HG02884 (cell line): ENCODE measurements around the gene OXNAD1.

ENCODE experiments used
- ATAC-seq: cut with Tn5 transposase; IDR thresholded peaks from one replicate; pipeline ENCODE4 v1.9.1; 2021; ENCODE audit warnings: mild to moderate bottlenecking, moderate library complexity; ENCODE audit not compliant: unreplicated experiment

The OXNAD1 gene

GRCh38 chr3:16352428-16352827 is 87.4 kb downstream of the OXNAD1 start:
- no peak for ATAC-seq

GRCh38 chr3:16354291-16354690 is 89.3 kb downstream of the OXNAD1 start:
- ATAC-seq, result no peak
